Activated naive CD8-positive, alpha-beta T cell treated with anti-CD3 and anti-CD28 coated beads for 36 hours (primary cell): ENCODE measurements around the gene DCC. TPM values are rescaled to one million over a fixed set of nuclear protein-coding genes. Genes with fewer than 3 reads are reported as not detected.

Experiments used
- DNase-seq: peaks from one replicate; pipeline ENCODE4 v3.0.0; 2021
- H3K27ac Mint-ChIP-seq: one replicate; pipeline ENCODE4 v1.8.0; 2022; ENCODE audit warnings: mild to moderate bottlenecking, moderate library complexity, mixed read lengths
- H3K27me3 Mint-ChIP-seq: one replicate; pipeline ENCODE4 v1.8.0; 2022; ENCODE audit warnings: mild to moderate bottlenecking, mixed read lengths
- H3K36me3 Mint-ChIP-seq: one replicate; pipeline ENCODE4 v1.8.0; 2021; ENCODE audit warnings: mild to moderate bottlenecking, mixed read lengths
- H3K4me1 Mint-ChIP-seq: one replicate; pipeline ENCODE4 v1.8.0; 2021; ENCODE audit warnings: mixed read lengths
- H3K4me3 Mint-ChIP-seq: one replicate; pipeline ENCODE4 v1.8.0; 2022; ENCODE audit warnings: mild to moderate bottlenecking, moderate library complexity, mixed read lengths
- H3K9me3 Mint-ChIP-seq: one replicate; pipeline ENCODE4 v1.8.0; 2022; ENCODE audit warnings: mixed read lengths
- total RNA-seq, 2 experiments: library from RNA; stranded (reverse); gene quantifications; one replicate each; pipeline ENCODE4 v1.2.3, GENCODE V29; 2021

The DCC gene
- total RNA-seq, 2 experiments from 2014 or later = not detected

- H3K9me3 Mint-ChIP-seq = no peaks in the 10 kb centered on the region
These were observed 398.9 kb downstream of the DCC start for GRCh38 chr18:52738946-52739345.

GRCh38 chr18:52746986-52747385, 407.0 kb downstream of the DCC start:
- H3K9me3 Mint-ChIP-seq = no peaks in the 10 kb centered on the region

More at GRCh38 chr18:52738946-52739345, 398.9 kb downstream of the DCC start:
- H3K27ac Mint-ChIP-seq = no peak overlapping the region
- H3K4me1 Mint-ChIP-seq = no peaks in the 10 kb centered on the region
- no peaks in the 10 kb centered on the region for H3K36me3 Mint-ChIP-seq
- no peak for DNase-seq
- H3K27me3 Mint-ChIP-seq = no peaks in the 10 kb centered on the region
- no peak overlapping the region for H3K4me3 Mint-ChIP-seq

GRCh38 chr18:52747869-52748268, 407.9 kb downstream of the DCC start:
- no peak overlapping the region for H3K4me3 Mint-ChIP-seq
- no peak overlapping the region for H3K27ac Mint-ChIP-seq
- no peaks in the 10 kb centered on the region for H3K9me3 Mint-ChIP-seq

More at GRCh38 chr18:52746986-52747385, 407.0 kb downstream of the DCC start:
- Mint-ChIP-seq H3K4me3 (no peak overlapping the region), H3K4me1 (no peaks in the 10 kb centered on the region), H3K27me3 (no peaks in the 10 kb centered on the region), H3K27ac (no peak overlapping the region), H3K36me3 (no peaks in the 10 kb centered on the region)
- DNase-seq = no peak

GRCh38 chr18:52748343-52748742, 408.3 kb downstream of the DCC start:
- H3K4me1 Mint-ChIP-seq = no peaks in the 10 kb centered on the region
- H3K27me3 Mint-ChIP-seq = no peaks in the 10 kb centered on the region
- no peak overlapping the region for H3K27ac Mint-ChIP-seq
- no peaks in the 10 kb centered on the region for H3K36me3 Mint-ChIP-seq
- no peak overlapping the region for H3K4me3 Mint-ChIP-seq
- no peak for DNase-seq
- H3K9me3 Mint-ChIP-seq = no peaks in the 10 kb centered on the region

More at GRCh38 chr18:52747869-52748268, 407.9 kb downstream of the DCC start:
- no peak for DNase-seq
- Mint-ChIP-seq H3K4me1 (no peaks in the 10 kb centered on the region), H3K27me3 (no peaks in the 10 kb centered on the region), H3K36me3 (no peaks in the 10 kb centered on the region)

- Mint-ChIP-seq H3K27me3 (no peaks in the 10 kb centered on the region), H3K4me1 (no peaks in the 10 kb centered on the region), H3K36me3 (no peaks in the 10 kb centered on the region), H3K9me3 (no peaks in the 10 kb centered on the region), H3K27ac (no peak overlapping the region), H3K4me3 (no peak overlapping the region)
- DNase-seq = no peak
These were observed 409.5 kb downstream of the DCC start for GRCh38 chr18:52749542-52749941.

- Mint-ChIP-seq H3K4me1 (no peaks in the 10 kb centered on the region), H3K9me3 (no peaks in the 10 kb centered on the region), H3K27ac (no peak overlapping the region), H3K4me3 (no peak overlapping the region), H3K36me3 (no peaks in the 10 kb centered on the region), H3K27me3 (no peaks in the 10 kb centered on the region)
- no peak for DNase-seq
These were observed 411.0 kb downstream of the DCC start for GRCh38 chr18:52750995-52751394.

GRCh38 chr18:52764316-52764715, 424.3 kb downstream of the DCC start:
- peaks cover 3% of the 10 kb centered on the region for H3K9me3 Mint-ChIP-seq
- no peak overlapping the region for H3K27ac Mint-ChIP-seq
- DNase-seq = no peak
- no peaks in the 10 kb centered on the region for H3K27me3 Mint-ChIP-seq
- no peaks in the 10 kb centered on the region for H3K36me3 Mint-ChIP-seq
- no peaks in the 10 kb centered on the region for H3K4me1 Mint-ChIP-seq
- H3K4me3 Mint-ChIP-seq = no peak overlapping the region

- H3K27ac Mint-ChIP-seq = no peak overlapping the region
- no peak overlapping the region for H3K4me3 Mint-ChIP-seq
- no peaks in the 10 kb centered on the region for H3K36me3 Mint-ChIP-seq
- DNase-seq = no peak
- H3K9me3 Mint-ChIP-seq = peaks cover 2% of the 10 kb centered on the region
- no peaks in the 10 kb centered on the region for H3K4me1 Mint-ChIP-seq
- no peaks in the 10 kb centered on the region for H3K27me3 Mint-ChIP-seq
These were observed 426.1 kb downstream of the DCC start for GRCh38 chr18:52766002-52766545.

GRCh38 chr18:52781113-52781512, 441.1 kb downstream of the DCC start:
- H3K27me3 Mint-ChIP-seq = no peaks in the 10 kb centered on the region
- no peak overlapping the region for H3K4me3 Mint-ChIP-seq
- H3K36me3 Mint-ChIP-seq = no peaks in the 10 kb centered on the region
- H3K27ac Mint-ChIP-seq = no peak overlapping the region
- DNase-seq = no peak
- peaks cover 2% of the 10 kb centered on the region for H3K9me3 Mint-ChIP-seq
- no peaks in the 10 kb centered on the region for H3K4me1 Mint-ChIP-seq

- Mint-ChIP-seq H3K4me1 (no peaks in the 10 kb centered on the region), H3K27ac (no peak overlapping the region), H3K4me3 (no peak overlapping the region), H3K27me3 (no peaks in the 10 kb centered on the region), H3K36me3 (peaks cover 1% of the 10 kb centered on the region), H3K9me3 (peaks cover 36% of the 10 kb centered on the region)
- no peak for DNase-seq
These were observed 451.3 kb downstream of the DCC start for GRCh38 chr18:52791321-52791720.

- DNase-seq = no peak
- Mint-ChIP-seq H3K9me3 (peaks cover 2% of the 10 kb centered on the region), H3K36me3 (no peaks in the 10 kb centered on the region), H3K27ac (no peak overlapping the region), H3K27me3 (no peaks in the 10 kb centered on the region), H3K4me3 (no peak overlapping the region), H3K4me1 (no peaks in the 10 kb centered on the region)
These were observed 472.8 kb downstream of the DCC start for GRCh38 chr18:52812834-52813233.

GRCh38 chr18:52813635-52814416, 473.8 kb downstream of the DCC start:
- DNase-seq = no peak
- no peak overlapping the region for H3K27ac Mint-ChIP-seq
- H3K36me3 Mint-ChIP-seq = no peaks in the 10 kb centered on the region
- no peaks in the 10 kb centered on the region for H3K4me1 Mint-ChIP-seq
- H3K9me3 Mint-ChIP-seq = no peaks in the 10 kb centered on the region
- H3K4me3 Mint-ChIP-seq = no peak overlapping the region
- no peaks in the 10 kb centered on the region for H3K27me3 Mint-ChIP-seq

- Mint-ChIP-seq H3K9me3 (no peaks in the 10 kb centered on the region), H3K36me3 (no peaks in the 10 kb centered on the region), H3K4me1 (no peaks in the 10 kb centered on the region), H3K27ac (no peak overlapping the region), H3K4me3 (no peak overlapping the region), H3K27me3 (no peaks in the 10 kb centered on the region)
- DNase-seq = no peak
These were observed 475.7 kb downstream of the DCC start for GRCh38 chr18:52815651-52816050.

GRCh38 chr18:52816121-52816520, 476.1 kb downstream of the DCC start:
- Mint-ChIP-seq H3K4me1 (no peaks in the 10 kb centered on the region), H3K4me3 (no peak overlapping the region), H3K36me3 (no peaks in the 10 kb centered on the region), H3K9me3 (peaks cover 2% of the 10 kb centered on the region), H3K27ac (no peak overlapping the region), H3K27me3 (no peaks in the 10 kb centered on the region)
- DNase-seq = no peak

- no peaks in the 10 kb centered on the region for H3K4me1 Mint-ChIP-seq
- H3K4me3 Mint-ChIP-seq = no peak overlapping the region
- no peak overlapping the region for H3K27ac Mint-ChIP-seq
- DNase-seq = no peak
- peaks cover 3% of the 10 kb centered on the region for H3K9me3 Mint-ChIP-seq
- no peaks in the 10 kb centered on the region for H3K36me3 Mint-ChIP-seq
- no peaks in the 10 kb centered on the region for H3K27me3 Mint-ChIP-seq
These were observed 482.2 kb downstream of the DCC start for GRCh38 chr18:52822160-52822559.

GRCh38 chr18:52824126-52824525, 484.1 kb downstream of the DCC start:
- Mint-ChIP-seq H3K27ac (no peak overlapping the region), H3K27me3 (no peaks in the 10 kb centered on the region), H3K4me1 (no peaks in the 10 kb centered on the region), H3K36me3 (no peaks in the 10 kb centered on the region), H3K4me3 (no peak overlapping the region), H3K9me3 (peaks cover 3% of the 10 kb centered on the region)
- no peak for DNase-seq
